Ishikawa (cell line): Measurements from ENCODE around the gene PRSS27.

ENCODE experiments used
- CEBPB ChIP-seq: IDR thresholded peaks from 2 replicates; pipeline ENCODE4 v1.6.1; 2012
- CREB1 ChIP-seq: IDR thresholded peaks from 2 replicates; pipeline ENCODE4 v1.6.1; 2012; ENCODE audit warnings: low read depth
- EGR1 ChIP-seq: IDR thresholded peaks from 2 replicates; pipeline ENCODE4 v1.6.1; 2012
- EP300 ChIP-seq: IDR thresholded peaks from 2 replicates; pipeline ENCODE4 v1.6.1; 2012; ENCODE audit warnings: borderline replicate concordance
- FOXM1 ChIP-seq: IDR thresholded peaks from 2 replicates; pipeline ENCODE4 v1.6.1; 2012; ENCODE audit warnings: low read depth, borderline replicate concordance
- MAX ChIP-seq: IDR thresholded peaks from 2 replicates; pipeline ENCODE4 v1.6.1; 2012
- NFIC ChIP-seq: IDR thresholded peaks from 2 replicates; pipeline ENCODE4 v1.6.1; 2012
- RAD21 ChIP-seq: IDR thresholded peaks from 2 replicates; pipeline ENCODE4 v1.6.1; 2012; ENCODE audit warnings: low read depth
- REST ChIP-seq: IDR thresholded peaks from 2 replicates; pipeline ENCODE4 v1.6.1; 2012; ENCODE audit warnings: low read depth, mild to moderate bottlenecking
- TAF1 ChIP-seq: IDR thresholded peaks from 2 replicates; pipeline ENCODE4 v1.6.1; 2012; ENCODE audit warnings: low read depth, mild to moderate bottlenecking
- TCF12 ChIP-seq: IDR thresholded peaks from 2 replicates; pipeline ENCODE4 v1.6.1; 2012; ENCODE audit warnings: low read depth
- TEAD4 ChIP-seq: IDR thresholded peaks from 2 replicates; pipeline ENCODE4 v1.6.1; 2012
- USF1 ChIP-seq: IDR thresholded peaks from 2 replicates; pipeline ENCODE4 v1.6.1; 2012
- YY1 ChIP-seq: IDR thresholded peaks from 2 replicates; pipeline ENCODE4 v1.6.1; 2012; ENCODE audit warnings: low read depth
- ZBTB7A ChIP-seq: IDR thresholded peaks from 2 replicates; pipeline ENCODE4 v1.6.1; 2012; ENCODE audit warnings: low read depth

PRSS27 gene

GRCh38 chr16:2749476-2749875 is 29.5 kb upstream of the PRSS27 start:
- TF ChIP-seq TEAD4 = no peak
- no peak for TF ChIP-seq EP300
- no peak for TF ChIP-seq ZBTB7A
- no peak for TF ChIP-seq EGR1
- TF ChIP-seq TAF1 = no peak
- no peak for TF ChIP-seq YY1
- TF ChIP-seq TCF12 = no peak
- no peak for TF ChIP-seq CEBPB
- TF ChIP-seq RAD21 = no peak
- no peak for TF ChIP-seq CREB1
- TF ChIP-seq USF1 = no peak
- no peak for TF ChIP-seq NFIC
- TF ChIP-seq FOXM1 = no peak
- TF ChIP-seq MAX = no peak
- TF ChIP-seq REST = no peak

- TF ChIP-seq TEAD4 = no peak
- TF ChIP-seq TCF12 = no peak
- no peak for TF ChIP-seq TAF1
- TF ChIP-seq EP300 = no peak
- TF ChIP-seq NFIC = no peak
- TF ChIP-seq CEBPB = no peak
- TF ChIP-seq MAX = no peak
Measured at GRCh38 chr16:2748757-2749455, 28.9 kb upstream of the PRSS27 start.

DNA sequence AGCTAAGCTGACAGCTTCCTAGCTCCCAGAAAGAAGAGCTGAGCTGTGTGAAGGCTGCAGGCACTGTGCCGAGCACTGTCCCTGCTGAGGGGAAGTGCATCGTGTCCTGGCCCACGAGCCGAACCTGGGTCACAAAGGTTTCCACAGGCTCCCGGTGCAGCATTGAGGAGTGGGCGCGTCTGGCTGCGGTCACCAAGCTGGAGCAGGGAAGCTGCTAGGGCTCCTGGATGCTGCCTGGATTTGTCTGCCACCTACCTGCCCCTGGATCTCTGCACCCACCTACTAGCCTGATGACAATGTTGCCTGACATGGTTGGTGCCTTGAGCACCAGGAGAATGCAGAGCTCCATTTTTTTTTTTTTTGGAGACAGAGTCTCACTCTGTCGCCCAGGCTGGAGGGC is 25.9 kb upstream of the PRSS27 start:
- TF ChIP-seq EP300 (no peak), TCF12 (no peak), MAX (no peak), USF1 (no peak), TEAD4 (no peak), CREB1 (no peak), EGR1 (no peak), NFIC (no peak), FOXM1 (no peak), REST (no peak), YY1 (no peak), CEBPB (no peak), RAD21 (no peak), ZBTB7A (no peak), TAF1 (no peak)

DNA sequence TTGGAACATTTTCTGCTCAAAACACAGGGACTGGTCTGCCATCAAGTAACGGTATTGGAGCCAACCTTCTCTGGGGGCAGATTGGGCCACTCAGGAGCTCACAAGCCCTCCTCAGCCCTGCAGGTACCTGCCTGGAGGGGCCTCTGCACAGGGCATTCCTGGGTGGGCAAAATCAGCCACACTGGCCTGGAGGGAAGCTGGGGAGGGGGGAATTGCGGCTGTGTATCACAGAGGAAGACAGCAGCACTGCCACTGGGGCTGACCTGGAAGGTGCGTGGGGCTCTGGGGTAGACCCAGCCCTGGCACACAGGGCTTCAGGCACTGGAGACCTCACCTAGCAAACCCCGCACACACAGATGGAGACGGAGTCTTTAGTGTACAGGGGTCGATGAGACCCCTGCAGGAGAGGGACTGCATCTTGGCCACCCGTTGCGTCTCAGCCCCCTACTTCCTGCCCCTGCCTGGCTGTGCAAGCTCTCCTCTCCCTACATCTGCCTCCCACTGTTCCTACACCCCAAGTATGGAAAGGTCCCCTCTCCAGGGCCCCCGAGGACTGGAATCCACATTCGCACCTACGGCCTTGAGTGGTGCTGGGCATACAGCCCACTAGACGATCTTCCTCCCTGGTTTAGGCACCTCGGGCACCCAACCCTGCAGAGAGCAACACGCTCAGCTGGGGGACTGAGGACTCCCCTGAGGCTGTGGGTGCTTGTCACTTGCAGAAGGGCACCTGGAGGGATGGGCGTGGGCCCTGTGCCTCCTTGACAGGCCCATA is 25.3 kb upstream of the PRSS27 start:
- TF ChIP-seq EGR1 (no peak), USF1 (no peak), CREB1 (no peak), YY1 (no peak), ZBTB7A (no peak), CEBPB (no peak), RAD21 (no peak), MAX (no peak), TEAD4 (no peak), TCF12 (no peak), FOXM1 (no peak), TAF1 (no peak), NFIC (no peak), EP300 (no peak), REST (no peak)
